Activated CD4-positive, alpha-beta T cell treated with anti-CD3 and anti-CD28 coated beads for 4 hours (primary cell): ENCODE data around the gene KLHL12.

Experiments
- DNase-seq, 2 donors: peaks; one replicate each; pipeline ENCODE4 v3.0.0-alpha.2; 2020

Gene KLHL12

DNA sequence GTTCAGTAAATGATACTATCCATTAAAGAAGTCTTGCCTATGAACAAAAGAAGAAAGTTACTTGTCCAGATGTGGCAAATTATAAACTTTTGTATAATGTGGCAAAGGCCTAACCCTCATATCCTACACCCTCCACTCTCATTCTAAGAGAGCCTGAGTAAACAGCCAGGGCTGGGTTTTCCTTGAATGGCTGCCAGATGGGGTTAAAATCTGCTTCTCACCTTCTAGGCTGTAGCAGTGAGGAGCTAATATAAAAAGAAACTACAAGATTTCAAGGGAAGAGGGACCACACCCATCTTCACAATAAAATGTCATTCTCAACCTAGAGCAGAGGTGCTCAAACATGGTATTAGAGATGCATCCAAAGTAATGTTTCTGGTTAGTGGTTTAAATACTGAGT, 47.0 kb downstream of the KLHL12 start:
- DNase-seq: no peak

- no peak for DNase-seq
These were observed 47.9 kb downstream of the KLHL12 start for GRCh38 chr1:202879128-202879527.

DNA sequence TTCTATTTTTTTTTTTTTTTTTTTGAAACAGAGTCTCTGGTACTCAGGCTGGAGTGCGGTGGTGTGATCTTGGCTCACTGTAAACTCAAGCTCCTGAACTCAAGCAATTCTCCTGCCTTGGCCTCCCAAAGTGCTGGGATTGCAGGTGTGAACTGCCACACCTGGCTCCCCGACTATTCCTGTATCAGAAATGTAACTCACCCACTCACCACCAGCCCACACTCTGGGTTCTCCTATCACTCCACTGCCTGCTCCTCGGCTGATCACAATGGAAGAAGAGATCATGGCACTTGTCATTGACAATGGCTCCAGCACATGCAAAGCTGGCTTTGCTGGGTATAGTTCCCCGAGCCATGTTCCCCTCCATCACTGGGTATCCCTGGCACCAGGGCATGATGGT, 54.0 kb downstream of the KLHL12 start:
- DNase-seq: no peak

DNA sequence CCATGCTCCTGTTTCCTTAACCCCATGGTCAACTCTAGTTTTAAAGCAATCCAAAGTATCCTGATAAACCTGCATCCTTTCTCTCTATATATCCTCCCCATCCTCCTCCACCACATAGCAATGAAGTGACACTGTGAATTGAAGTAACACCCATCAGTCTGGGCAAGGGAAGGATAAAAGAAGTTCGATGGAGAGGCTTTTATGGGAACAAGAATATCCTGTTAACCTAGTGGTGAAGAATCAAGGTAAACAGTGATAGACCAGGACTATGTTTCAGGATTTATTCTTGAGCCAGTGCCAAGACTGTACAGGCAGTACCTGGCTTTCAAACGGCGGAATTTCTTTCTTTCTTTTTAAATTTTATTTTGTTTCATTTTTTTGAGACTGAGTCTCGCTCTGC, 55.7 kb downstream of the KLHL12 start:
- DNase-seq: no peak

DNA sequence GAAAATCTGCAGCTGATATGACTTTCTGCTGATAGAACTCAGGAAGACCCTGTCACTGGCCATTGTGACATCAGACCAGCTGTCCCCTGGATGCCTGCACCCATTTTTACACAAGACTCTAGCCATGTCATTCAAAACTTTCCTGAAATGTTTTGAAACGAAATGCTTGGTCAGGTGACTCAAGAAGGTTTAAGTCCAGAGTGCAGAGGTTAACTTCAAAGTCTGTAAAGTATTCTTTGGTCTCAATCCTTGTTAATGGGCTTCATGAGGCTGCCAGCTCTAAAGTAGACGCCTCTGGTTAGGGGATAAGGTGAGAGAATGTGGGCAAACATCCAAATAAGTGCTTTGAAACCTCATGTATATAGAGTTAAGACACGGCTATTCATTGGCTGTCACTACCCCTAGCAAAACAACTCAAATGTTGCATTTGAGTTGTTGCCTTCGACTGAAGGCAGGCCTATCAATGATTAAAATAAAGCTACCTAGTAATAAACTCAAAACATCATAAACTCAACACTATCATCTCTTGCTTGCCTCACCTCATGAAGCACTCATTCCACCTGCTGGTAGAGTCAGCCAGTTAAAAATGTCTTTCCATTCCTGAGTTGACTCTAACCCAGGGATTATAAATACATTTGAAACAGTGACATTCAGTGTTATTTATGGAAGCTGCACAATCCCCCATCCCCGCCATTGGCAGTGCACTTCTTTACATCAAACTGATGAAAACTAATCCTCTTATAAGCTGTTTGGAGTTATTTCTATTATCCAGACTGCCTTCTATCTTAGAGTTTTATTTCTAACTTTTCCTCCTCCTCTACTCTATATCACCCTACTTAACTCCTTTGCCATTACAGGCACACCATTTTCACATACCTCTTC, 64.1 kb downstream of the KLHL12 start:
- no peak for DNase-seq

- DNase-seq: no peak
These were observed 65.5 kb downstream of the KLHL12 start for GRCh38 chr1:202861420-202862132.

- peak; percentile 23 to 28 for DNase-seq
These were observed 66.2 kb downstream of the KLHL12 start for GRCh38 chr1:202860744-202861419.

DNA sequence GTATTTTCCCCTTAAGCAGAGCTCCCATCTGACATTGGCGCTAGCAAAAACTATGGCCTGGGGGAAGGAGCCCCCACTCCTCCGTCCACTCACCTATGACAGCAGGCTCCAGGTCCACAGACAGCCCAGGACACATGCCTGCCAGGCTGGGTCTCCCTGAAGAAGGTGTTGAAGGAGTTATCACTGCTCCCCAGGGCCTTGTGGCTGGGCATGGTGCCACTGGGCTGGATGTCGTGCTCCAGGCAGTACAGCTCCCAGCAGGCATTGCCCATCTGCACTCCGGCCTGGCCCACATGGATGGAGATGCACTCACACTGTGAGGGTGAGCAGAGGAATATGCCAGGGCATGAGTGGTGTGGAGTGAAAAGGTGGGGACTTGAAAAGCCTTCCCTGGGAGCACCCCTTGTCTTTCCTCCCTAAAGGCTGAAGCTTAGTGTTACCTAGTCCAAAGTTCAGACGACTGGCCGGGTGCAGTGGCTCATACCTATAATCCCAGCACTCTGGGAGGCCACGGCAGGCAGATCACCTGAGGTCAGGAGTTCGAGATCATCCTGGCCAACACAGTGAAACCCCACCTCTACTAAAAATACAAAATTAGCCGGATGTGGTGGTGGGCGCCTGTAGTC, 68.1 kb downstream of the KLHL12 start:
- DNase-seq: no peak

- DNase-seq: no peak
These were observed 68.7 kb downstream of the KLHL12 start for GRCh38 chr1:202858331-202858730.

DNA sequence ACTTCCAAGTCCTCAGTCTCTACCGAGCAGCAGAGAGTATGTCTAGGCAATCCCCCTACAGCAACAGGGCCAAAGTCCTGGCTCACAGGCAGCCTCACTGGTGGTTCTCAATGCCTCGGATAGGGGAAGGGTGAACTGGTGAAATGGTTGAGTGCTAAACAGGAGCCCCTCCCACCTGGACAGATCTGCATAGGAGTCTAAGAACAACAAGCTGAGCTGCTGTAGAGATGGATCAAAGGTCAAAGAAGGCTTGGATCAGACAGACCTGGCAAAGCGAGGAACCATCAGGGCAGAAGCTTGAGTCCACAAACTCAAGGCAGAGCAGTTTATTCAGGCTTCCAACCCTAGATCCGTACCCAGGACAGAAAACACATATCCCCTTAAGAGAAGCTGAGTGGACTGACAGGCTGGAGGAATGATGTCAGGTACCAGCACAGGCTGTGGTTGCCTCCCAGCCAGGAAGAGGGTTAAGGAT, 69.9 kb downstream of the KLHL12 start:
- DNase-seq: no peak

GRCh38 chr1:202856014-202856413, 71.0 kb downstream of the KLHL12 start:
- no peak for DNase-seq

DNA sequence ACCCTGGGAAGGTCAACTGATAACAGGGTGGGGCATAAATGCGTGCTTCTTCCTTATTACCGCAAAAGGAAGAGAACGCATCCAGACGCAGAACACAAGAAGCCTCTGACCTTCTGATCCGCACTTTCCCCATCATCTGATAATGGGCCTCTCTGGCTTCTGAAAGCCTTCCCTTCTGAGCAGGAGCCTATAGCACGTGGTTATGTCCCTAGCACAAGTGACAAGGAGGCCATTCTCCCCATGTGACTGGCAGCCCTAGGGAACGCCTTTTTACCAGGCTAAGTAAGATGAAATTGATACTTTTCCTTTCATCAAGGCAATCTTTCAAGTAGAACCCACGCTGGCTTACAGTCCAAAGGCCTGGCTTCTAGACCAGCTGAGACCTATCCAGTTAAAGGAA, 72.2 kb downstream of the KLHL12 start:
- no peak for DNase-seq

DNA sequence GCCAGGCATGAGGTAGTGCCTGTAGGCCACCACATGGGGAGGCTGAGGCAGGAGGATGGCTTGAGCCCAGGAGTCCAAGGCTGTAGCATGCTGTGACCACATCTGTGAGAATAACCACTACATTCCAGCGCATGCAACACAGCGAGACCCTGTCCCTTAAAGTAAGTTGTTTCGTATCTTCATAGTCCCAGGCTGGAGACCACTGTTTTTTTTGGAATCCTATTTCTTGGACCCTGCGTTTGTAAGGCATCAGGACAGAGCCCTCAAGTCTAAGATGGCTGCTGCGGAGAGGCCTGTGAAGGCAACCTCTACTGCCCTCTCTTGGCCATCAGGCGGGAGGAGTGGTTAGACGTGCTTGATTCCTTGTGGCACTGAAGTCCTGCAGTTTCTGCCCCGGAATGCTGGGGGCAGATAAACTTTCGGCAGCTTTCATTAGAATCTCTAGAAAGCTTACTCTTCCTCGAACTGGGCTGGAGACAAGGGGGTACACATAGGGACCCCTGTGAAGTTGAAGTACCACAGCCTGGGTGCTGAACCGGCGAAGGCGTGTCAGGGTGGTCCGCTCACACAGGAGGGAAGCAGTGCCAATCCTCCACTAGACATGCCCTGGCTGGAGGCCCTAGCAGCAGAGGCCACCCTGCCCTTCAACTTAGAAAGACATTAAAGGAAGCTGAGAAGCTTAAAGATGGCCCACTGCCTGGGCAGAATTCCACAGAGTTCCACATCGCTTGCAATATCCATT, 74.7 kb downstream of the KLHL12 start:
- peak; percentile 26 for DNase-seq

DNA sequence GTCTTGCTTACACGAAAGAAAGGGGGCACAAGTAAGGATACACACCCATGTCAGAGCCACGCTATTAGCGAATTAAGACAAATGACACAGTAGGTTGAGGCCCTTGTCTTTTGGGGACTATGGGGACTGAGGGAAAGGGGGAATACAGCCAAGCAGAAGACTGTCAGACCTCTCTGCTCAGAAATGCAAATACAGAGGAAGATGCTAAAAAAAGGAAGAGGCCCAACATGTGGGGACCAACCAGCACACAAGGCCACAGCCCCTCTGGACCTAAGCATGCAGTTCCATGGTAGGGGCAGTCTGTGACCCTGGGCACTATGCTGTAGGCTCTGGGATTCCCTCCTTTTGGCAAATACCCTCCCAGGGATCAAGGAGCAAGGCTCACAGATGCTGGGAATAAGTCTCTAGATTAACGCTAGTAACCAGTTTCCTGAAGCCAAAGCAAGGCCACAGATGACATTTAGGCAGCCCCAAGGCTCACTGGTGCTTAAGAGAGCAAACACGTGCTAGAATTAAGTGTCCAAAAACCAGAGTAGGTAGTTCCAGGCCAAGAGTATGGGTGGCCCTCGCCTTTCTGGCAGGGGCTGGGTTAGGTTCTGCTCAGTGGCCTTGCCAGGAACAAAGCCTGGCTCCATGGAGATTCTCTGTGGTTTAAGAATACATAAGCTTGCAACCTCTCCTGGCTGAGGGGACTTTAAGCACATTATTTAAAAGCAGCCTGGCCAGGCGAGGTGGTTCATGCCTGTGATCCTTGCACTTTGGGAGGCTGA, 76.3 kb downstream of the KLHL12 start:
- no peak for DNase-seq

DNA sequence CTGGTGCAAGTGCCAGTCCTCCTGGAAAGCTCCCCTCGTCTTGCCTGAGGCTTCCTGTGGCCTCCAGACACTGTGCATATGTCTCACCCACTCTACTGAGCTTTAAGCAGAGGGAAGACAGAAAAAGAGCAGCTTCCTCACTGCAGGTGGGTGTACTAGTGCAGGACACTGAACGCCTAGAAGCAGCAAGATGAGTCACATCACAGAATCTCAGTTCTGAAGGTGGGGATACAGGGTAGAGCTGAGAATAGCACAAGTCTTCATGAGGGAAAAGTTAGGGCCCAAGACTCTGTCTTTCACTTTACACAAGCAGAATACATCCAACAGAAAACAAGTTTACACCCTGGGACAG, 78.9 kb downstream of the KLHL12 start:
- no peak for DNase-seq

DNA sequence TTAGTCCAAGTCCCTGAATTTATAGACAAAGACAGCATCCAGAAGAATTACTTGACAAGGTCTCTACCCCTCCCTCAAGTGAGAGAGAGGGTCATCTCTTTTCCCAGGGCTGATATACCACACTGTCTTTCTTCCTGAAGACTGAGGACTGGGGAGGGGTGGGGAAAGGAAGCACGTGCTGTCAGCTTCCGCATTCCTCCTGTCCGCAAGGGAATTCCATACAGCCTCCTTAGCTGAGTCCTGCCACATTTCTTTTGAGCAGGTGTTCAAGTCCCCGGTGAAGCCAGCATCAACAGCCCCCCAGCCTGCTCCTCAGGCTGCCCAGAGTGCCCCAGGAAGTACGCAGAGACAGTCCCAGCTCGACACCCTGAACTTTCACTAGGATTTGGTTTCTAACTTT, 82.1 kb downstream of the KLHL12 start:
- no peak for DNase-seq

DNA sequence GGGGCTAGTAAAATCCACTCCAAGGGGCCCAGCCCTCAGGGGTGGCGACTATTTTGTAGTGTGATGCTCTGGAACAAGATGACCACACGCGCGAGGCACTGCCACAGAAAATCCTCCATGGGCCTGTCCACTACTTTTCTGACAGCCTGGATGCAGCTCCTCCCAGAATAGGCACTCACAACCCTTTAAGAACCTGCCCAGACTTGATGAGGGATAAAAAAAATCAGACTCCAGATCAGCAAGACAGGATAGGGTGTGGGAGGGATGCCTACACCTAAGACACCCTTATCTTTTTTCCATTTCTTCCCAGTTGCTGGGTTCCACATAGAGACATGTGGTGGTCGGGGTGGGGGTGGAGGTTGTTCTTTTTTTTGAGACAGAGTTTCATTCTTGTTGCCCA, 82.8 kb downstream of the KLHL12 start:
- no peak for DNase-seq

DNA sequence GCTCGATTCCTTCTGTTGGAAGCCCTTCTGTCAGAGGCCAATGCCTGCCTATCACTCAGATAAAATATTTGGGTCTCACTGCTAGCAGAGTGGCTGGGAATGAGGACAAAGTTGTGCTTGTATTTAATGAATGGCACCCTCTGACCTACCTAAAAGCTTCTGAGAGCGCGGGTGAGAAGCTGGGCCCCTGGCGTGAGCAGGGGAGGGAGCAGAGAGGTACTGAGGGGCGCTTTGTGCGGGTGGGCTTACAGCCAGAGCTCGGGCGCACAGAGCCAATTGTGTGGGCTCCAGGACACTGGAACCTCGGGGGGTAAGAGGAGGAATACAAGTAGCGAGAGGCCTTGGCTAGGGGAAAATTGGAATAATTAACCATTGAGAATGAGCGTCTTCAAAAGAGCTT, 84.0 kb downstream of the KLHL12 start:
- DNase-seq: no peak
